ENCODE results near the gene MYO9A. TPM values are rescaled to one million over a fixed set of nuclear protein-coding genes. Genes with fewer than 3 reads are reported as not detected.

Gene MYO9A
- total RNA-seq, 1 donor = 55.9 TPM

DNA sequence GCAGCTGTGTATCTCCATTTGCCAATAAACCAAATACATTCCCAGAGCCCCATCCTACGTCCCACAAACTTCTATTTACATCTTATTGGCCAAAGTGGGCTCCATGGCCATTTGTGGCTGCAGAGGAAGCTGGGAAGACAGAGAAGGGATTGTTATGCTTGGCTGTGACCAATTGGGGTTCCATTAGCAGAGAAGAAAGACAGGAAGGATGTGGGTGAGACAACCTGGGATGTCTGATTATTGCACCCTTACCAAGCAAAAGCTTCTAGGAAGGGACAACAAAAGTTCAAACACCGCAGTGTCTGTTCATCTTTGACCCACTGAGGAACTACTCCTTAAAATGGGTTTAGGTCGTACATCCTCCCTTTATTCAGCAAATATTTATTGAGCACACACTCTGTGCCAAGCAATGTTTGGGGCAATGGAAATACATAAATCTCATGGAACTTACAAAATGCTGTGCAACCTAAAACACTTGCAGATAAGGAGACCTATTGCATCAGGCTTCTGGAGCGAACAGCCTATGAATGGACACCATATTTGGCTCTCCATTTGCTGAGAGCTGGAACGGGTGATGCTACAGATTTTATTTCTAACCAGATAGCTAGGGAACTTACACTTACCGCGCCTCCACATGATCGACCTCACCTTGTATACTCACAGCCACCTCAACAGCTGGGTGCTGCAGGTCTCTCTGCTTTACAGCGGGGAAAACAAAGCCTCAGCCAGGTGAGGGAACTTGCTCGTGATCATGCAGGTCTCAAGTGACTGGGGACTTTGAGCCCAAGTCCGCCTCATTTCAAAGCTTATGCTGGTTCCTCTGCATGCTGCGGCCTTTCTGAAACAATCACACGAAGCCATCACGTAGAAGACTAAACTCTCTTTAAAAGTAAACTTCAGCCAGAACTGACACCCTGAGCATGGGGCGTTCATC lies 329.0 kb downstream of the MYO9A start:
- DNase-seq (ENCODE audit: low read depth) = peak; percentile 38
- TF ChIP-seq, protein P1, sequence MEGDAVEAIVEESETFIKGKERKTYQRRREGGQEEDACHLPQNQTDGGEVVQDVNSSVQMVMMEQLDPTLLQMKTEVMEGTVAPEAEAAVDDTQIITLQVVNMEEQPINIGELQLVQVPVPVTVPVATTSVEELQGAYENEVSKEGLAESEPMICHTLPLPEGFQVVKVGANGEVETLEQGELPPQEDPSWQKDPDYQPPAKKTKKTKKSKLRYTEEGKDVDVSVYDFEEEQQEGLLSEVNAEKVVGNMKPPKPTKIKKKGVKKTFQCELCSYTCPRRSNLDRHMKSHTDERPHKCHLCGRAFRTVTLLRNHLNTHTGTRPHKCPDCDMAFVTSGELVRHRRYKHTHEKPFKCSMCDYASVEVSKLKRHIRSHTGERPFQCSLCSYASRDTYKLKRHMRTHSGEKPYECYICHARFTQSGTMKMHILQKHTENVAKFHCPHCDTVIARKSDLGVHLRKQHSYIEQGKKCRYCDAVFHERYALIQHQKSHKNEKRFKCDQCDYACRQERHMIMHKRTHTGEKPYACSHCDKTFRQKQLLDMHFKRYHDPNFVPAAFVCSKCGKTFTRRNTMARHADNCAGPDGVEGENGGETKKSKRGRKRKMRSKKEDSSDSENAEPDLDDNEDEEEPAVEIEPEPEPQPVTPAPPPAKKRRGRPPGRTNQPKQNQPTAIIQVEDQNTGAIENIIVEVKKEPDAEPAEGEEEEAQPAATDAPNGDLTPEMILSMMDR (IDR thresholded peaks at IDR 0.05; ENCODE audit: insufficient read depth, low read length) = no peak
- H3K4me3 ChIP-seq (ENCODE audit: low read depth, low read length) = no peak overlapping the region

DNA sequence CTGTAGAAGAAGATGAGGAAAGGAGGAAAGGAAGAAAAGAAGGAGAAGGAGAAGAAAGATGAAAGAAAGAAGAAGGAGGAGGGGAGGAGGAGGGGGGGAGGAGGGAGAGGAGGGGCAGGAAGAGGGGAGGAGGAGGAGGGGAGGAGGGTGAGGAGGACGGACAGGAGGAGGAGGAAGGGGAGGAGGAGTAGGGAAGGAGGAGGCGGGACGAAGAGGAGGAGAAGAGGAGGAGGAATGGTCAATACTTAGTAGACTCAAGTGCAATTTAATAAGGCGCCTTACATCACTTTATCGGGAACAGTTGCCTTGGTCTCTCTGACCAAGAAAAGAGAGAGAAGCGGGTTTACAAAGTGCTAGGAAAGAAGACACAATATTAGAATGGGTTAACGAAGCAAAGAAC lies 331.3 kb downstream of the MYO9A start:
- H3K4me3 ChIP-seq (ENCODE audit: low read depth, low read length) = no peak overlapping the region
- no peak for DNase-seq (ENCODE audit: low read depth)
- TF ChIP-seq, protein P1 (IDR thresholded peaks at IDR 0.05; ENCODE audit: insufficient read depth, low read length) = no peak

DNA sequence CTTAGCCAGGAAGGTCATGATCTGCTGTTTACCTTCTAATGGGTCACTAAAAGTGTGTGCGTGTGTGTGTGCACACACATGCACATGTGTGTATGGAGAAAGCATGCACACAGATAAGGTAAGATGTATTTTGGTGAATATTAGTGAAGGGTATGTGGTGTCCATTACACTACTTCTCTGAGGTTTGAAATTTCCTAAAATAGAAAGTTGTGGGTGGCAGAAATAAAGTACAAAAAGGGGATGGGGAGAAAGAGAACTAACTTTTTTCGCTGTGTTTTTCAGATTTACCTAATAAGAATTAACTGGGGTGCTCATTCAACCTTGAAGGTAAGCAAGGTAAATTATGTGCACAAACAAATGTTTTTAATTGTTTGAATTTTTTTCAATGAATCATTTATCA lies 332.0 kb downstream of the MYO9A start:
- DNase-seq (ENCODE audit: low read depth) = no peak
- no peak overlapping the region for H3K4me3 ChIP-seq (ENCODE audit: low read depth, low read length)
- TF ChIP-seq, protein P1 (IDR thresholded peaks at IDR 0.05; ENCODE audit: insufficient read depth, low read length) = no peak

DNA sequence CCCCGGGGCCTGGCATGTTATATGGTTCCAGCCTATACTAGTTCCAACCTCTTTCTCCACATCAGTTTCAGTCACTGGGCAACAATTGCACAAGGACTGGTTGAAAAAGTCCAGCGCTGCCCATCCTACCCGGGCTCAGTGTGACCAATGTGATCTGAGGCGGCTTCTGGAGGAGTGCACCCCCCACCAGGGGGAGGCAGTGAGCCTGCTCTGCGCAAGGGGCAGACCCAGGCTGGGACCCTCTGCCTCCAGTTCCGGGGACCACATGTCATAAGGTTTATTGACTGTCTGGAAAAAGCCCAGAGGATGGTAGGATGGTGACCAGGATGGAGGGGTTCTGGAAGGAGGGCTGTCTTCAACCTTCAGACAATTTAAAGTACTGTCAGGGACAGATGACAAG lies 333.2 kb downstream of the MYO9A start:
- H3K4me3 ChIP-seq (ENCODE audit: low read depth, low read length) = no peak overlapping the region
- TF ChIP-seq, protein P1 (IDR thresholded peaks at IDR 0.05; ENCODE audit: insufficient read depth, low read length) = peak; percentile 31
- DNase-seq (ENCODE audit: low read depth) = no peak

DNA sequence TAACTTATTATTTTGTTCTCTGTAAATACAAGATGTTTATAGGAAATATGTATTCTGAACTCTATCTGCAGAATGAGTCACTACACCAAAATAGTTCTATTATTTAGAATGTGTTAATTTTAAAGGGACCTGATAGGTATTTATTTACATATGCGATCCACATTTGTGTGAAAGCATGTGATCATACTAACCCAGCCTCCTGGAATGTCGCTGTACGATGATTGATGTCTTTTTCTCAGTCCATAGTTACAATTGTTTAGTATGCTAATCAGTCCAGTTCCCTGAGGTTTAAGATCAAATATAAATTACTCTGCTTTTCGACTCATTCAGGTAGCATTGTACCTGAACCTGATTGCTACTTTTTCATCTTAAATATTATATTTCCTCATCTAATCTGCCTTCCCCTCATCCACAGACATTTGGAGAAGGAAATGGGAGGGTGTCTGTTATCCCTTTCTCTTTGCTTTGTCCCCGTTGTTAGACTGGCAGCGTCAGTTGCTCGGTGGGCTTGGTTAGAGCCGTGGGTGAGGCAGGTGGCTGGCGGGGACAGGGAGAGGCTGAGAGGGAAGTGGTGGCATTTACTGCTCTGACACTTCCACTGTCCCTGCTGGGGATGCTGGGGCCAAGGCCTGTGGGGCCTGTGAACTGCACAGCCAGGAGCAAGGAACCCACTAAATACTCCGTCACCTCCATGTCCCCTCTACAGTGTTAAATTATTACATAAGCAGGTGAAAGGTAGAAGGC lies 335.4 kb downstream of the MYO9A start:
- no peak for DNase-seq (ENCODE audit: low read depth)
- H3K4me3 ChIP-seq (ENCODE audit: low read depth, low read length) = no peak overlapping the region
- TF ChIP-seq, protein P1 (IDR thresholded peaks at IDR 0.05; ENCODE audit: insufficient read depth, low read length) = no peak

DNA sequence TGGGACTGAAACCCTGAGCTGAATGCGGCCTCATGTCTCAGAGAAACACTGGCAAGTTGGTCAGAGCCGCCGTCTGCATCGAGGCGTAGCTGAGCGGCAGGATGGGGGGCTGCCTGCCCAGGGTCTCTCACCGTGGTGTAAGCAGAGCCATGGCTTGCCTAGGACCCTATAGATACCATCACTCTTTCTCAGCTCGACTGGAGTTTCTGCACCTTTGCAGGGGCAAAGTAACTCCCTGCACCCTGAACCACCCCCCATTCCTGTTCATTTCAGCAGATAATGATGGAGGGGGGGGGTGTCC lies 336.0 kb downstream of the MYO9A start:
- TF ChIP-seq, protein P1 (IDR thresholded peaks at IDR 0.05; ENCODE audit: insufficient read depth, low read length) = no peak
- no peak overlapping the region for H3K4me3 ChIP-seq (ENCODE audit: low read depth, low read length)
- no peak for DNase-seq (ENCODE audit: low read depth)
